SJCRH30 (cell line): ENCODE results near the gene PFKFB3. TPM values are rescaled to one million over a fixed set of nuclear protein-coding genes. Genes with fewer than 3 reads are reported as not detected.

Source experiments
- DNase-seq, 2 experiments: peaks; one replicate each; pipeline ENCODE4 v3.0.0-alpha.2; 2015 to 2020
- H3K27ac ChIP-seq: fragments of 250-450 bp; sonication (Bioruptor Pico); 2 replicates; pipeline ENCODE4 v1.5.1; 2020; ENCODE audit warnings: mild to moderate bottlenecking, moderate library complexity
- H3K27me3 ChIP-seq: fragments of 250-450 bp; sonication (Bioruptor Pico); 2 replicates; pipeline ENCODE4 v1.5.1; 2020; ENCODE audit warnings: mild to moderate bottlenecking, moderate library complexity
- H3K36me3 ChIP-seq: fragments of 250-450 bp; sonication (Bioruptor Pico); 2 replicates; pipeline ENCODE4 v1.5.1; 2020; ENCODE audit warnings: mild to moderate bottlenecking, moderate library complexity
- H3K4me1 ChIP-seq: fragments of 250-450 bp; sonication (Bioruptor Pico); 2 replicates; pipeline ENCODE4 v1.5.1; 2020; ENCODE audit warnings: mild to moderate bottlenecking, moderate library complexity
- H3K4me3 ChIP-seq: fragments of 250-450 bp; sonication (Bioruptor Pico); 2 replicates; pipeline ENCODE4 v1.5.1; 2020; ENCODE audit warnings: mild to moderate bottlenecking, moderate library complexity
- H3K9me3 ChIP-seq: fragments of 250-450 bp; sonication (Bioruptor Pico); replicated peaks from 2 replicates; pipeline ENCODE4 v1.5.1; 2020; ENCODE audit warnings: mild to moderate bottlenecking, moderate library complexity
- total RNA-seq: library from RNA; depleted of rRNA; stranded (reverse); fragments of >200 nt; shearing (Covaris generic); gene quantifications from 2 replicates; pipeline ENCODE4 v1.2.3, GENCODE V29; 2014

The PFKFB3 gene
- total RNA-seq, 1 experiment from 2014 or later, result 11.0 TPM

DNA sequence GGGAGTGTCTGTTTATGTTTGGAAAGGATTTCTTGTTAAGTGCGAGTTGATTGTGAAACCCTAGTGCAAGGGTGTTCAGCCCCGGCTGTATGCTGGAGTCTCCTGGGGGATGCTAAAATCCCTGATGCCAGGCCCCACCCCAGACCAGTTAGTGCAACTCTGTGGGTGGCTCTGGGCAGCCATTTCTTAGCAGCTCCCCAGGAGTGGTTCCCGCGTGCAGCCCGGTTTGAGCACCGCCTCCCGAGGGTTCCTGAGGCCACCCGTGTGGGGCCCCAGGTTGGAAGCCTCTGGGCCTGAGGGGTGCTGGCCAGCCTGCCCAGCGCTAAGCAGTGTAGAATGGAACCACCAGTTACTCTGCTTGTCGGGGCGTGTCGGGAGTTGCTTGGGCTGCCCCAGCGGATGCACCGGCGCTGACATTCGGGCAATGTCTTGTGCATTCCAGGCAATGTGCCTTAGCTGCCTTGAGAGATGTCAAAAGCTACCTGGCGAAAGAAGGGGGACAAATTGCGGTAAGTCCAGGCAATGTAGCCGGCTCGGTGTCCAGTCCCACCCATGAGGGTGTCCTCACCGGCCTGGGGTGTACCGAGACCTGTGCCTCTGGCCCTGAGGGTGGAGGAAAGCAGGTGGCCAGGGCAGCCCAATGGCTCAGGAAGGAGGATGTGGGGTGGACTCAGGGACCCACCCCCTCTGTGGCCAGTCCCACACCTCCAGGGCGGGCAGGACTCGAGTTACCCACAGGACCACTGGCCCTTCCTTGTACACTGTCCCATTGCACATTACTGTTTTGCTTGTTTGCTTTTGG lies 13.2 kb downstream of the PFKFB3 start:
- H3K36me3 ChIP-seq, result peaks cover 3% of the 10 kb centered on the region; the same call in 1 of the 2 replicates
- no peak for DNase-seq
- no peaks in the 10 kb centered on the region for H3K27me3 ChIP-seq
- H3K9me3 ChIP-seq, result no peaks in the 10 kb centered on the region
- no peak overlapping the region for H3K27ac ChIP-seq
- H3K4me1 ChIP-seq, result peaks cover 13% of the 10 kb centered on the region
- no peak overlapping the region for H3K4me3 ChIP-seq

DNA sequence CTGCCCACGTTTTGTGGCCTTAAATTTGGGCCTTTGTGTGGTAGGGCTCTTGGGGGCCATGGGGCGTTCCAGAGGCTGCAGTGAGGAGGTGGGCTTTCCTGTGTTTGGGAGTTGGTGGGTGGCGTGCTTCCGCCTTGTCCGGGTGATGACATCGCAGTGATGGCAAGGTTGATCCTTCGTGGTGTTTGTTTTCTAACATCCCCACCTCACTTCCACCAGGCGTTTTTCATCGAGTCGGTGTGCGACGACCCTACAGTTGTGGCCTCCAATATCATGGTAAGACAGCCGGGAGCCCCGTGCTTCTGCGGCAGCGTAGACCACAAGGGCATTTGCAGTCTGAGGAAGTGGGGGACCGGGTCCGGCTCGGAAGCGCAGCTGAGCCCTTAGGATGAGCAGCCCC lies 14.2 kb downstream of the PFKFB3 start:
- Histone ChIP-seq H3K9me3 (no peaks in the 10 kb centered on the region), H3K4me3 (no peak overlapping the region), H3K36me3 (peaks cover 4% of the 10 kb centered on the region; the same call in 1 of the 2 replicates), H3K27me3 (no peaks in the 10 kb centered on the region), H3K27ac (no peak overlapping the region), H3K4me1 (peaks cover 13% of the 10 kb centered on the region)
- no peak for DNase-seq

DNA sequence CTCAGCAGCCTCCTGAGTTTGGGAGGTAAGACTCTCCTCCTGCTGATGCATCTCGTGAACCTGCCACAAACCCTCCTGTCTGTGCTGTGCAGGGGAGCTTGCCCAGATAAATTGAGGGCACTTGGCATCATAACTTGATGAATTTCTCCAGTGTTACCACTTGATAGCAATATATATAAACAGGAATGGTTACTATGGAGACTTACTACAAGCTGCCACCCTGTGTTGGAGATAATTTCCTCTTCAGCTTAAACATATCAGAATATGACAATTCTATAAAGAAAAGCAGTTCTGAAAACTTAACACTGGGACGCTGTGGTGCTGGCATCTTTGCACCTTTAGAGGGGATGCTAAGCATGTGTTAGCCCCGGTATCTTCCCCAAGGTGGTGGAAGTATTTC lies 14.9 kb downstream of the PFKFB3 start:
- Histone ChIP-seq H3K9me3 (no peaks in the 10 kb centered on the region), H3K4me3 (no peak overlapping the region), H3K27me3 (no peaks in the 10 kb centered on the region), H3K27ac (no peak overlapping the region), H3K36me3 (peaks cover 4% of the 10 kb centered on the region; the same call in 1 of the 2 replicates), H3K4me1 (peaks cover 13% of the 10 kb centered on the region)
- DNase-seq, result no peak

DNA sequence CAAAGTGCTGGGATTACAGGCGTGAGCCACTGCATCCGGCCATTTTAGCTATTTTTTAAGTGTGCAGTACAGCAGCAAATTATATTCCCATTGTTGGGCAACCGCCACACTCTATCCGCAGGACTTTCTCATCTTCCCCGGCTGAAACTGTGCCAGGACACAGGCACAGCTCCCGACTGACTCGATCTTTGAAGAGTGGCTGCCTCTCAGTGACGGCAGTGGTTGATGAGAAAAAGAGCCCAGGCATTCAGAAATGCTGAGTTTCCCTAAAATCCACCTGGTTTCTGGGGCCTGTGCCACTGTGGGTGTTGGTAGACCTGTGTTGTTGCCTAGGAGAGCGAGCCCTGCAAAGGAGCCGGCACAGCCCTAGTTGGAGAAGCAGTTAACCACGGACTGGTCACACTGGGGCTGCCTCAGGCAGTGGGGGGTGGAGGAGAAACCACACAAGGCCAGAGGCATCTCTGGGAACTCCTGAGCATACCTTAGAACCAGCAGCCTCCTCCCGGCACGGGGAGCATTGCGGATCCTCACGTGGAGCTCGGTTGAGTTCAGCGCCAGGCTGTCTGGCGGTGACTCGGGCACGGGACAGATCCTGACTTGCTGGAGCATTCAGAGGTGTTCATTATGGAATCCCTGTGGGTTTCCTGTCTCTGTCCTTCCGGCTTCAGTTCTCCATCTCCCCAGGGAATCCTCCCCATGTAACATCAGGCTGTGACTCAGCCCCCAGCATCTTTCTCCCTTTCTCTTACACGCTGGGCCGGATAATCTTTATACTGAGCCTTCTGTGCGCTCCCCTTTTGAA lies 16.2 kb downstream of the PFKFB3 start:
- Histone ChIP-seq H3K4me1 (peaks cover 13% of the 10 kb centered on the region), H3K27ac (peak overlapping the region; percentile 52)

DNA sequence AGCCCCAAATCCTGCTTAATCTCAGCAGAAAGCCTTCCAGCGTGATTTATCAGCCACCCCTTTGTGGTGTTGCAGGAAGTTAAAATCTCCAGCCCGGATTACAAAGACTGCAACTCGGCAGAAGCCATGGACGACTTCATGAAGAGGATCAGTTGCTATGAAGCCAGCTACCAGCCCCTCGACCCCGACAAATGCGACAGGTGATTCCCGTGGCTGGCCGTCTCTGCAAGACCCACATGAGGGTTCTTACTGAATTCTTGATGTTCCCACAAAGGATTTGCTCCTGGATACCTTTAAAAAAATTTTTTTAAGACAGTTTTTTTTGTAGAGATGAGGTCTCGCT lies 16.7 kb downstream of the PFKFB3 start:
- Histone ChIP-seq H3K4me1 (peaks cover 13% of the 10 kb centered on the region), H3K27ac (peak overlapping the region; percentile 52), H3K27me3 (no peaks in the 10 kb centered on the region), H3K36me3 (peaks cover 4% of the 10 kb centered on the region; the same call in 1 of the 2 replicates), H3K9me3 (no peaks in the 10 kb centered on the region), H3K4me3 (no peak overlapping the region)
- no peak for DNase-seq

More for the DNA sequence above, 16.2 kb downstream of the PFKFB3 start:
- Histone ChIP-seq H3K9me3 (no peaks in the 10 kb centered on the region), H3K4me3 (no peak overlapping the region), H3K27me3 (no peaks in the 10 kb centered on the region), H3K36me3 (peaks cover 4% of the 10 kb centered on the region; the same call in 1 of the 2 replicates)
- DNase-seq, result peak; percentile 53 to 73

DNA sequence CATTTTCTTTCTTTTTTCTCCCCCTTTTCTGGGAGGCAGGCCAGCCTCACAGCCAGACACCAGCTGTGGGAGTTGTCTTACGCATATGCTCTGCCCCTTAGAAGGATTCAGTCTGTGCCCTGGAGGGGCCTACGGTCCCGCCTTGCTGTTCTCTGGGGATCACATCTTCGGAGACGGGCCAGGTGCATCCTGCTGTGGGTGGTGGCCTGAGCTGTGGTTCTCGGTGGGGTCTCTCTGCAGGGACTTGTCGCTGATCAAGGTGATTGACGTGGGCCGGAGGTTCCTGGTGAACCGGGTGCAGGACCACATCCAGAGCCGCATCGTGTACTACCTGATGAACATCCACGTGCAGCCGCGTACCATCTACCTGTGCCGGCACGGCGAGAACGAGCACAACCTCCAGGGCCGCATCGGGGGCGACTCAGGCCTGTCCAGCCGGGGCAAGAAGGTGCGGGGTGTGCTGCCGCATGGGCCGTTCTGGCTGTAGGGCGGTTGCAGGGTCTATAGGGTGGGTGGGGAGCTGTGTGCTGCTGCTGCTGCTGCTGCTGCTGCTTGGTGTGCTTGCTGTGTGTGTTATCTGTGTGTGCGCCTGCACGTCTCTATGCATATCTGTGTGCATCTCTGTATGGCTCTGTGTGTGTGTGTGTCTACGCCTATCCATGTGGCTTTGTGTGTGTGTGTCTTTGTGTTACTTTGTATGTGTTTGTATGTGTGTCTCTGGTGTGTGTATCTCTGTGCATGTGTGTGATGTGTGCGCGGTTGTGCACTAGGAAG lies 17.9 kb downstream of the PFKFB3 start:
- no peaks in the 10 kb centered on the region for H3K9me3 ChIP-seq
- no peak overlapping the region for H3K27ac ChIP-seq
- H3K36me3 ChIP-seq, result peaks cover 4% of the 10 kb centered on the region; the same call in 1 of the 2 replicates
- no peaks in the 10 kb centered on the region for H3K27me3 ChIP-seq
- no peak overlapping the region for H3K4me3 ChIP-seq
- peaks cover 13% of the 10 kb centered on the region for H3K4me1 ChIP-seq
- no peak for DNase-seq

DNA sequence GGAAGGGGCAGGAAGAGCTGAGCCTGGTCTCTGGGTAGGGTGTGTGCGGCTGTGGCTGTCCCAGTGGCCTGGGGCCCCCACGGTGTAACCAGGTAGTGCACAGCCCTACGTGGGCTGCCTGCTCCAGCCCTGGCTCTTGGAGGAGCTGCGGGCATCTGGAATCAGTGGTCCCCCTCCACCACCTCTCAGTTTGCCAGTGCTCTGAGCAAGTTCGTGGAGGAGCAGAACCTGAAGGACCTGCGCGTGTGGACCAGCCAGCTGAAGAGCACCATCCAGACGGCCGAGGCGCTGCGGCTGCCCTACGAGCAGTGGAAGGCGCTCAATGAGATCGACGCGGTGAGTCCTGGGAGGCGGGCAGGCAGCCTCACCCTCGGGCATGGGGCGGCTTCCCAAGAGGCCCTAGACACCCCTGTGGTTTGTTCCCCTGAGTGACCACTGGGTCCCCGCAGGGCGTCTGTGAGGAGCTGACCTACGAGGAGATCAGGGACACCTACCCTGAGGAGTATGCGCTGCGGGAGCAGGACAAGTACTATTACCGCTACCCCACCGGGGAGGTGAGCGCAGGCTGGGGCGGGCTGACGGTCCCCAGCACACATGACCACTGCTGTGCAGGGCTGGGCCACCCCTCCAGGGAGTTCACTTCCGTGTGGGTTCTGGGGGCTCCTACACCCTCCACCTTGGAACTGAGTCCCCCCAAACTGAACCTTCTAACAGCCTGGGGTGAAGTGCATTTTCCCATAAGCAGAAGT lies 18.6 kb downstream of the PFKFB3 start:
- DNase-seq, result no peak
- peak overlapping the region; percentile 42; the same call in 1 of the 2 replicates for H3K27ac ChIP-seq
- H3K9me3 ChIP-seq, result no peaks in the 10 kb centered on the region
- H3K27me3 ChIP-seq, result no peaks in the 10 kb centered on the region
- H3K36me3 ChIP-seq, result peaks cover 4% of the 10 kb centered on the region; the same call in 1 of the 2 replicates
- H3K4me1 ChIP-seq, result peaks cover 13% of the 10 kb centered on the region
- H3K4me3 ChIP-seq, result no peak overlapping the region

DNA sequence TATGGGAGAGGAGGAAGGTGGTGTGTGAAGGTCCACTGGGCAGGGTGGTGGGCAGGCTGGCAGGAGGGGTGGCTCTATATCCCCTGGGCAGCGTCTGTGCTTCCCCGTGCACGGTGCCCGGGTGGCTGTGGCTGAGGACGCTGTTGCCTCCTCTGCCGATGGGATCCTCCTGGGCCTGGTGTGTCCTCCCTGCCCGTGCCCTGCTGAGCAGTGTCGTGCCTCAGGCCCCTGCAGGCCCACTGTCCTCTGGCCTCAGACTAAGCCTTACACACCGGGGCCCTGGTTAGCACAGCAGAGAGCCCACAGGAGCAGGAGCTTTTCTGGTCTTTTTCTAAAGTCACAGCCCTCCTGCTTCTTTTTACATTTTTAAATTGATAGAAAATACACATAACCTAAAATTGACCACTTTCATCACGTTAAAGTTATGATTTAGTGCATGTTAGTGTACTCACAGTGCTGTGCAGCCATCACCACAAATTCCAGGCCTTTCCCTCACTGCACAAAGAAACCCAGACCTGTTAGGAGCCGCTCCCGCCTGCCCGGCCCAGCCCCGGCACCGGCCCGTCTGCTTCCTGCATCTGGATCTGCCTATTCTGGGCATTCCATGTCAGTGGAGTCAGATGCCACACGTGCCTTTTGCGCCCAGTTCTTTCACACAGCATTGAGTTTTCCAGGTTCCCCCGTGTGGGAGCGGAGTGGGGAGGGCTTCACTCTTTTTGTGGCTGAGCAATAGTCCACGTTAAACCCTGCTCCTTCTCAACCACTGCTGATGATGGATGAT lies 19.4 kb downstream of the PFKFB3 start:
- DNase-seq, result peak in 1 of 2 experiments; percentile 30
- Histone ChIP-seq H3K9me3 (no peaks in the 10 kb centered on the region), H3K4me1 (peaks cover 13% of the 10 kb centered on the region), H3K27me3 (no peaks in the 10 kb centered on the region), H3K36me3 (0 out of 2 replicates have a peak, but pooled peaks cover 4% of the 10 kb centered on the region), H3K4me3 (no peak overlapping the region), H3K27ac (peak overlapping the region; percentile 42; the same call in 1 of the 2 replicates)

DNA sequence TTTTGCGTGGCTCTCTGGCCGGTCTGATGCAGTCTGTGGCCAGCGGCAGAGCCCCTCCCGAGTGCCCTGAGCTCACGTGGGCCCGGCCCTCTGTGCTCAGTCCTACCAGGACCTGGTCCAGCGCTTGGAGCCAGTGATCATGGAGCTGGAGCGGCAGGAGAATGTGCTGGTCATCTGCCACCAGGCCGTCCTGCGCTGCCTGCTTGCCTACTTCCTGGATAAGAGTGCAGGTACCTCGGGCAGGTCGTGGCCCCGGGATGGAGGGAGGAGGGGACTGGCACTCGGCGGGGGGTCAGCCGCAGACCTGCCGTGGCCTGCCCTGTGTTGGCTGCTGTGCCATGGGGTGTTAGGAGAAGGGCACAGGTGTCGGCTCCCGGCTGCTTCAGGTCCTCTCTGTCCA lies 20.0 kb downstream of the PFKFB3 start:
- H3K27me3 ChIP-seq, result no peaks in the 10 kb centered on the region
- H3K4me3 ChIP-seq, result no peak overlapping the region
- no peak for DNase-seq
- H3K27ac ChIP-seq, result peak overlapping the region; percentile 42; the same call in 1 of the 2 replicates
- 0 out of 2 replicates have a peak, but pooled peaks cover 4% of the 10 kb centered on the region for H3K36me3 ChIP-seq
- H3K9me3 ChIP-seq, result no peaks in the 10 kb centered on the region
- peaks cover 13% of the 10 kb centered on the region for H3K4me1 ChIP-seq

DNA sequence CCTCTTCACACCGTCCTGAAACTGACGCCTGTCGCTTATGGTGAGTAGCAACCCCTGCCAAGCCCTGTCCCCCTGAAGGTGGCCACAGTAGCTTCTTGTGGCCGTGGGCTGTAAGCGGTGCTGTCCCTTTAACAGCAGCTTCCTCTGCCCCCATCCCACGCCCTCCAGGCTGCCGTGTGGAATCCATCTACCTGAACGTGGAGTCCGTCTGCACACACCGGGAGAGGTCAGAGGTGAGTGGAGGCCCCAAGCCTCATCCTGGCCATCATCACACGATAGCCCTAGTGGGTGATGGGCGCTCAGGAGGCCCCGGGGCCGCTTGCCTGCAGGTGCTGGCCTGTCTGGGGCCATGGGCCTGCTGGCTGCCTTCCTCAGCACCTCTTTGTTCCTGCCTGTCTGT lies 21.2 kb downstream of the PFKFB3 start:
- no peak overlapping the region for H3K4me3 ChIP-seq
- H3K27ac ChIP-seq, result no peak overlapping the region
- DNase-seq, result no peak
- 0 out of 2 replicates have a peak, but pooled peaks cover 4% of the 10 kb centered on the region for H3K36me3 ChIP-seq
- no peaks in the 10 kb centered on the region for H3K9me3 ChIP-seq
- peaks cover 8% of the 10 kb centered on the region for H3K4me1 ChIP-seq
- H3K27me3 ChIP-seq, result no peaks in the 10 kb centered on the region

DNA sequence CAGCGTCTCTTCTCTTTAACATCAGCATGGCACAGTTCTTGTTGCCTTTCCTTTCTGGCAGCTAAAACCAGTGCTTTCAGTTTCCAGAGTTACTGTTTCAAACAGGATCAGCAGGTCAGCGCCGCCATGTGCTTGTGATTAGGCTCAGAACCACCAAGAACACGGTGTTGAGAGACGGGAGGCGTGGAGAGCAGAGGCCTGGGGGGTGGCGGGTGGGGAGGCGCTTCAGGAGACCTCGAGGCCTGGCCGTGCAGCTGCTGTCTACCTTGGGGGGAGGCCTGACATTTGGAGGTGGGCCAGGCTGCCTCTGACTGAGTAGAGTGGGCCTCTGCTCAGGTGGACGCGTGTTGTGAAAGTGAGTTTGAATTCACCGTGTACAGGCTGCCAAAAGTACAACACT lies 22.0 kb downstream of the PFKFB3 start:
- DNase-seq, result no peak
- no peaks in the 10 kb centered on the region for H3K27me3 ChIP-seq
- H3K4me3 ChIP-seq, result no peak overlapping the region
- peaks cover under 1% of the 10 kb centered on the region for H3K4me1 ChIP-seq
- H3K36me3 ChIP-seq, result 0 out of 2 replicates have a peak, but pooled peaks cover 4% of the 10 kb centered on the region
- no peak overlapping the region for H3K27ac ChIP-seq
- no peaks in the 10 kb centered on the region for H3K9me3 ChIP-seq

DNA sequence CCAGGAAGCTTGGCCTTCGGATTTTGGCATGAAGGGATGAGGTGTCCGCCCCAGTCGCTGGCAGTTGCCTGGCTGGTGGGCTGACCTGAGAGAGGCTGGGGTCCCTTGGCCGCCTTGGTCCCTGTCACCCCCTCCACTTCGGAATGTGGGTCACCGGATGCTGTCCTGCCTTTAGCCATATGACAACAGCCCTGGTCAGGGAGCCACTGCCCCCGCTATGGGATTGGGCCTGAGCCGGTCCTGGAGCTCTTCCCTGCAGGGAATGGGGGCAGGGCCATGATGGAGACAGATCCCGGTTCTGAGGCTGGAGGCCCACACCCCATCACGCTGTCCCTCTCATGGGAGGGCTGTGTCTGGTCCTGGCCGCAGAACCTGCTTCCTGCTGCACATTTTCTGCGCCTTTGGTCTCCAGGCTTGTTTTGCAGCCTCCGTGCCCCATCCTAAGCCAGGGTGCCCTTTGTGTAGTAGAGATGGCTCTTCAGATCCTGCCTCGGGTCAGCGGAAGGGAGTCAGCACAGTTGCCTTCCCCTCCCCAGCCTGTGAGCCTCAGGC lies 22.6 kb downstream of the PFKFB3 start:
- no peak overlapping the region for H3K27ac ChIP-seq
- H3K36me3 ChIP-seq, result 0 out of 2 replicates have a peak, but pooled peaks cover 4% of the 10 kb centered on the region
- no peaks in the 10 kb centered on the region for H3K27me3 ChIP-seq
- no peaks in the 10 kb centered on the region; the same call in 1 of the 2 replicates for H3K4me1 ChIP-seq
- no peaks in the 10 kb centered on the region for H3K9me3 ChIP-seq
- DNase-seq, result no peak
- H3K4me3 ChIP-seq, result no peak overlapping the region

DNA sequence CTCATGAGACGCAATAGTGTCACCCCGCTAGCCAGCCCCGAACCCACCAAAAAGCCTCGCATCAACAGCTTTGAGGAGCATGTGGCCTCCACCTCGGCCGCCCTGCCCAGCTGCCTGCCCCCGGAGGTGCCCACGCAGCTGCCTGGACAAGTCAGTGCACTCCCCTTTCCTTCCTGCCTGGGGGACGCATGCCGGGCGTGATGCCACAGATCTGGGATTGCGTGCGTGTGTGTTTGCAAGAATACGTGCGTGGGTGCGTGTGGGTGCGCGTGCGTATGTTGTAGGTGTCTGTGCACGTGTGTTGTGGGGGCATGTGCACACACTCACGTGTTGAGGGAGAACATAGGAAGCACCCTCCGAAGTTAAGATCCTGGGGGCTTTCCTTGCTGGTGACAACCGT lies 23.5 kb downstream of the PFKFB3 start:
- H3K27me3 ChIP-seq, result no peaks in the 10 kb centered on the region
- H3K36me3 ChIP-seq, result no peaks in the 10 kb centered on the region
- no peaks in the 10 kb centered on the region; the same call in 1 of the 2 replicates for H3K4me1 ChIP-seq
- no peak overlapping the region for H3K27ac ChIP-seq
- H3K4me3 ChIP-seq, result no peak overlapping the region
- no peaks in the 10 kb centered on the region for H3K9me3 ChIP-seq
- DNase-seq, result no peak
